ENCODE results near the gene ASB15.
"Not testable (repeated sequence)": the region's sequence is repeated elsewhere in the genome, so short reads cannot be mapped to it uniquely, and the experiment has no call there.

ASB15 gene
- 0 to 0.09 (median 0) reads per million in 4 experiments for total RNA-seq

DNA sequence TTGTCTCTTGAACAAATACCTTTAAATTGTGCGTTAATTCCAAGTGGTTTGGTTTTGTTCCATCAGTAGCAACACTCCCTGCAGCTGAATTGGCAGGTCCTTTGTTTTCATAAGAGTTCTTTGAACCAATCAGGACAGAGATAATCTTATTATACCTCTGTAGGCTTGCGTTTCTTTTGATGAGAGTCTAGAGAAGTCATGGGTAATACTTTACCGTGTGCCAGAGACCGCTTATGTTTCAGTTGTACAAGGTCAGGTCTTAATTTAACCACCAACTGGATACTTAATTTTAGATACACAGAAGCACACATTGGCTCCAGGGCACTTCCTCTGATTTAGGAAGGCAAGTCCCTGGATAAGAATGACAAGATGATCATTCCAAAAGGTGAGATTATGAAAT is at the start of gene ASB15:
ASB15 (plus strand) TSS at position 292 of the 400 bp plus-strand sequence. CDS start 12,682 bp downstream, outside the sequence.
- no peak for DNase-seq

DNA sequence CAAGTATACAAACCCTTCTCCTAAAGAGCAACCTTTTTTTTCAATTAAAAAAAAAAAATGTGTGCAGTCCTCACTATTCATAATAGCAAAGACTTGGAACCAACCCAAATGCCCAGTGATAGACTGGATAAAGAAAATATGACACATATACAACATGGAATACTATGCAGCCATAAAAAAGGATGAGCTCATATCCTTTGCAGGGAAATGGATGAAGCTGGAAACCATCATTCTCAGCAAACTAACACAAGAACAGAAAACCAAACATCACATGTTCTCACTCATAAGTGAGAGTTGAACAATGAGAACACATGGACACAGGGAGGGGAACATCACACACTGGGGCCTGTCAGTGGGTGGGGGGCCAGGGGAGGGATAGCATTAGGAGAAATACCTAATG is 49.5 kb upstream of the ASB15 start:
- DNase-seq: not testable (repeated sequence)

DNA sequence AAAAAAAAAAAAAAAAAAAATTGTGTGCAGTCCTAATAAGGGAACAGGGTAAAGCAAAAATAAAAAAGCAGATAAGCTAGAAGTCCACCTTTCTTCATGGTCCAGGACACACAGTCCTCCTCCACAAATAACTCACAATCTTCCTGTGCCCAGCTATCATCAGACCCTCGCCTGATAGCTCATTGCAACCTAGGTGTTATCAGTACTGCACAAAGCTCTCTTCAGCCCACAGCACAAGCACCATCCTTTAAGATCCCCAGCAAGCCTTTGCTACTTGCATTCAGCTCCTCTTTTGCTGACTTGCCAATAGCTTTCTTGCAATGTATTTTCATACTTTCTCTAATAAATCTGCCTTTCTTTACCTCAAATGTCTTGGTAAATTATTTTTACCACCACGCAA is 49.0 kb upstream of the ASB15 start:
- no peak for DNase-seq

DNA sequence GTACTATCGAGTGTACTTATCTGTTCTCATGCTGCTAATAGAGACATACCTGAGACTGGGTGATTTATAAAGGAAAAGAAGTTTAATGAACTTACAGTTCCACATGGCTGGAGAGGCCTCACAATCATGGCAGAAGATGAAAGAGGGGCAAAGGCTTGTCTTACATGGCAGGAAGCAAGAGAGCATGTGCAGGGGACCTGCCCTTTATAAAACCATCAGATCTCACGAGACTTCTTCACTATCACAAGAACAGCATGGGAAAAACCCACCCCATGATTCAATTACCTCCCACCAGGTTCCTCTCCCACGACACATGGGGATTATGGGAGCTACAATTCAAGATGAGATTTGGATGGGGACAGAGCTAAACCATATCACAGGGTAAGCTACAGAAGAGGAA is 48.5 kb upstream of the ASB15 start:
- DNase-seq: no peak

DNA sequence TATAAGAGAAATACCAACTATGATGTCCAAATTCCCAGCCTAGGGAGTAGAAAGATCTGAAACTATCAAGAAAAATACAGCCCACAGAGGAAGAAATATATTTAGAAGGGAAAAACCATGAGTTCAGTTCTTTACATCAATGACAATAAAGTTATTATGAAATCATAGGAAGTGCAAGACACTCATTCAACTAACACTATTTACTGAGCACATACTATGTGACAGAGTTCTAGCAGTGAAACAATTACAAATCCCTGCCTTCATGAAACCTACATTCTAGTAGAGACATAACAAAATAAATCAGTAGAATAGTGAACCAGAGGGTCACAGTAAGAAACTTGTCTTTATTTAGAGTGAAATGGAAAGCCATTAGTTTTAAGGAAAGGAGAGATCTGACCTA is 46.1 kb upstream of the ASB15 start:
- DNase-seq: no peak

DNA sequence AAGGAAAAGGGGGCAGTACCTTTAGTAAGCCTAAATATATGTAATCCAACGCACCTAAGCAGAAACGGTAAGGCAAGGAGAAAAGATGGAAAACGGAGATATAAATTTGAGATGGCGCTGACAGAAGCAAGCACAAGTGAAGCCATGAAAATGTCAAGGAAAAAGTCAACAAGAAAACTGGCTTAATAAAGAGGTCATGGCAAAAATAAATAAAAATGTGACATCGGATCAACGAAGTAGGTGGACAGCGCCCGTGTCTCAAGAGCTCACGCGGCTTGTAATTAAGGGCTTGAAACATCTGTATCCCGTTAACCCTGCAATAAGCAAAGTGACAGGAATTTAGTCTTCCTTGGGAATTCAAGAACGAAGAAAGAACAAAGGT is 44.6 kb upstream of the ASB15 start:
- no peak for DNase-seq

DNA sequence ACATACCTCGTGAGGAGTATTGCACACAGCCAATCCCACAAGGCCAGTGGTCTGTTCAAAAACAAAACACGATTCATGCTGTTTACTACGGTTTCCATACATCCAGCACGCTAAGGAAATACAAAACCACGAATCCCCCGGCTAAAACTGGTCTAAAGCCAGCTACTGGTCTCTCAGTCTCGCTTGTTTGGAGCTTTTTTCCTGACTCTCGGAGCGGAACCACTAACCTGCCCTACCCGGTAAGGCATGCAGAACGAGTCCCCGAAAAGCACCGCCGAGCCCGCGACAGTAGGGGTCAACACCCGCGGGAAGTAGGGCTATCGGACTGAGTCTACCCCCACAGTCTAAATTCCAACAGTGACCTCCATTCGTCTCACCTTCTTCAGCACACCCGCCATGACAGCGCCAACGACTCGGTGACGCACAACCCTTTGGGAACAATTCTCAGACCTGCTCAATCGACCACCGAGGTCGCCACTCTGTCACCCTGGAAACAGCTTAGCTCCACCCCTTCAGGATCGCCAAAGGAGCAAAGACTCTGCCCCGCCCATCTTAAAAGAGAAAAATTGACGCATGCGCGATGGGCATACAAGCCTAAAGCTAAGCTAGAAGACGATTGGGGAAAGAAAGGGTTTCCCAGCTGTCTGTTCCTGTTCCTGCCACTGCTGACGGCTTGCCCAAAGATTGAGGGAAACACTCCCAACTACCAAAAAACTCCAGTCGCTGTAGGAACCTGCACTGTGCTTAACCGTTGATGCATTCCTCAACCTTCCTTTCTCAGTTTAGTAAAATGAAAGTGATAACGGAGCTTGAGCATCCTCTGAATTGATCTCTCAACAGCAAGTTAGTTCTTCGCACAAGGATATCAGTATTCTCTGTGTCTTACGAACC is 44.0 kb upstream of the ASB15 start, which contains the start of gene NDUFA5:
NDUFA5 (minus strand) TSS at position 421 of the 891 bp plus-strand sequence; CDS start at position 398, 23 bp downstream.
- peak; percentile 97 for DNase-seq

DNA sequence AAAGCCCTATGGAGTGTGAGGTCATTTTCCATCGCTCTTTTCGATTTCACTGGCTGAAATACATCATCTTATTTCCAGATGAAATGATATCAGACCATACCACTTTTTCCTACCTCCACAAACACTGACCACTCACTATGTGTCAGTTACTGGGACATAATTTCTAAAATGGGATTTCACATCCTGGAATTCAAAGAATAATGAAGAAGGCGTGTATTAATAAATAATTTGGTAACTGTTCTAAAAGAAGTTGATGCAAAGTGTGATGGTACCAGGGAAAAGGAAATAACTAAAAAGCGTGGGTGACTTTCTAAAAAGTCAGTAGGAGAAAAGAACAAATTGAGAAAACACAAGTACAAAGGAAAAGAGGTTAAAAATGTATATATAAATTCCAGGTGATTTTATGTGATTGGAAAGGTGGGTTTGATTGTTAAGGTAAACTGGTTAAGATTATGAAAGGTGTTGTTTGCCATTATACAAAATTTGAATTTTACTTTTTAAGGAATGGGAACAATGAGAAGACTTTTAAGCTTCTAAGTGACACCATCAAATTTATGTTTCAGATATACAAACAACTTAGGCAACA is 43.2 kb upstream of the ASB15 start:
- no peak for DNase-seq

DNA sequence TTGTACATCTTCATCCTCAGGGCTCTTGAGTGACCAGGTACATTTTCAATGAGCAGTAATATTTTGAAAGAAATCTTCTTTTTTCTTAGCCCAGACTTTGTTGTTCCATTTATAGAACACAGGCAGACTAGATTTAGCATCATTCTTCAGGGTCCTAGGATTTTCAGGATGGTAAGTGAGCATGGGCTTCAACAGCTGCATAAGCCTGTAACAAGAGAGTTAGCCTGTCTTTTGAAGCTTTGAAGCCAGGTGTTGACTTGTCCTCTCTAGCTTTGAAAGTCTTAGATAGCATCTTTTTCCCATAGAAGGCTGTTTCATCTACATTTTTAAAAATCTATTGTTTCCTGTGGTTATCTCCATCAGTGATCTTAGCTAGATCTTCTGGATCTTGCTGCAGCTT is 39.5 kb upstream of the ASB15 start:
- DNase-seq: no peak

DNA sequence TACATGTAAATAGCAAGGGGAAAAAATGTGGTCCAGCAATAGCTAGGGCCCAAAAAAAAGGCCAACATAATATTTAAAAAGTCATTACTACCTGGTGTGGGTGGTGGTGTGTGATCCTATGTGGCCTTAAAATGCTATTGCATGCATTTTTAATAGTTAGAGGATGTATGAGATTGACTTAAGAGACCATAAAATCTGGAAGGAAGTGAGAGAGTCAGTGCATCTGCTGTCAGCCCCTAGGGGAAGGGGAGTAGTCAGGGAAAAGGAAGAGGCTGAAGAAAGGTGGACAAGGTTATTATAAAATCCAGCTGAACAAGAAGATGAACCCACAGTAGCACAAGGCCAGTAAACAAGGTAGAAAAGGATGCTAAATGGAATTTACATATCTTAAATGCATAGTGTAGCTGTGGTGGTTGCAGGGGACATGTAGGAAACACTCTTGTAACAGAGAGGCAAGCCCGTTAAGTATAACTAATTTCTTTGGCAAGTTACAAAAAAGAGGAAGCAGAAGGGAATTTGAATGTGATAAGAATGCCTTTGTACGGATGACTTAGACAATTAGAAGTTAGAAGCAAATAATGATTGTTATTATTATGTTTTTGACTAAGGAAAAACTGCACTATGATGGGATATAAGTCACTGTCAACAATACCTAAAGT is 32.1 kb upstream of the ASB15 start:
- DNase-seq: no peak

DNA sequence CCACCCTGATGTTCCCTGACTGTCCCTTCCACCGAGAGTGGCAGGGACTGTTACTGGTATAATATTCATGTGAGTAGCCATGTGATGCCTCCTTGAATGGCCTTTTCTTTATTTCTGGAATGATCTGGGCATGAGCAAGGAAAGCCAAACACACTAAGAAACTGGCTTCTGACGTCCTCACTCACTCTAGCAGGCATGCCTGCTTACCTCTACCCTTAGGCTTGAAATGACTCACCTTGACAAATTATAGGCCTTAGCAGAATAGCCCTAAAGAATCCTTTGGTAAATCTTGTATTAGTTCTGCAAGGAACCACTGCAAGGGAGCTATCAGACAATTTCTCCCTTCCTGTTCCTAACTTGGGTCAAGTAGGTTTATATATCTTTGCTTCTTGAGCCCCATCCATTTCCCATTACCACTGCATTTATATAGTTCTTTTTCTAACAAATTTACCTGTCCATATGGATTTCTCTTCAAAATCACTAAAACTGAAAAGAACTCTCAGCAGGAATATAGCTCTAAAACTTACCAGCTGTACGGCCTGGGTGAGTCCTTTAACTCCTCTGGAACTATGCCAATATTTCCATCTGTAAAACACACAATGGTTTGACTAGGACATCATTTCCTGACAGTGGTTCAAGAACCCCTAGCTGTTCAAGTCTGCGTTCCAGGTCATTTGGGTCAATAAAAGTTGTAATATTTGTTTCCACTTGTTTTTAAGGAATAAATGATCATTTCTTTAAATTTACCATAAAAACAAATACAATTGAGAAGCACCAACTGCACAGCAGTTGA is 31.0 kb upstream of the ASB15 start:
- DNase-seq: no peak

DNA sequence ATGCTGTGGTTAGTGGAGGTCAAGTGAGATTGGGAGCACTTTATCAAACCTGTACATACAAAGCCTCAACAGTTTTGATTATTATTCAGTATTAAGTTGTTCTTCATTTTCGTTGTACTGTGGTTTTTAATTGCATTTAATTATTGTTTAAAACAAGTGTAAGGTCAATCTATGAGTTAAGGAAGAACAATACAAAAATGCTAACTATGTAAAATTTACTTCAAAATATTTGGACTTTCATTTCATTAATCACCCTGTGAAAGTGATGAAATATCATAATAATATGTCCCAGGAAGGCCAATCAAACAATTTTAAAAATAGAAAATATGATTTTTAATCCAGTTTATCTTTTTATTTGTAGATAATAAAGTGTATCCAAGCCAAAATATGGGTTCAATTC is 30.4 kb upstream of the ASB15 start:
- DNase-seq: no peak

DNA sequence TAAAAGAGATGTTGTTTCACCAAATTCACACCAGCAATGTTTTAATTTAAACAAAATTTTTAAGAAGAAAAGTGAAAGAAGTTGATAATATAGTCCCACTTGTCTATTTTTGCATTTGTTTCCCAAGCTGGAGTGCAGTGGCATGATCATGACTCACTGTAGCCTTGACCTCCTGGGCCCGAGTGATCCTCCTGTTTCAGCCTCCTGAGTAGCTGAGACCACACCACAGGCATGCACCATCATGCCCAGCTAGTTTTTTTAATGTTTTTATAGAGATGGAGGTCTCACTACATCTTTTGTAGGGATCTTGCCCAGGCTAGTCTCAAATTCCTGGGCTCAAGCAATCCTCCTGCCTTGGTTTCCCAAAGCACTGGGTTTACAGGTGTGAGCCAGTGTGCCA is 29.9 kb upstream of the ASB15 start:
- DNase-seq: no peak

DNA sequence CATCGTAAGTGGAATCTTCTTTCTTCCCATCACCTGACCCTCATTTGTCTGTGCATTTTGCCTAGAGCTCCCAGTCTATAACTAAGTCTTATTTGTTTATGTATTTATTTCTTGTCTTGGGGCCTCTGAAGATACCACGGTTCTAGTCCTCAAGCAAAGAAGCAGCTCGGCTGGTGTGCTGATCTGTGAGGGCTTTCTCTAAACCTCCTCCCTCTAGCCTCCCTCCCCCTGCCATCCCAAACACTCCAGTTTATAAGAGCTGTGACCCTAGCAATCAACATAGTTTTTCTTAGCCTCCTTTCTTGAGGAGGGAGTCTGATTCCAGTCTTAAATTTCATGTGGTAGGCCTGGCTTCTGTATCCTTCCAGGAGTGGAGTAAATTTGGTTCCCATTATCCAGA is 28.3 kb upstream of the ASB15 start:
- DNase-seq: no peak

DNA sequence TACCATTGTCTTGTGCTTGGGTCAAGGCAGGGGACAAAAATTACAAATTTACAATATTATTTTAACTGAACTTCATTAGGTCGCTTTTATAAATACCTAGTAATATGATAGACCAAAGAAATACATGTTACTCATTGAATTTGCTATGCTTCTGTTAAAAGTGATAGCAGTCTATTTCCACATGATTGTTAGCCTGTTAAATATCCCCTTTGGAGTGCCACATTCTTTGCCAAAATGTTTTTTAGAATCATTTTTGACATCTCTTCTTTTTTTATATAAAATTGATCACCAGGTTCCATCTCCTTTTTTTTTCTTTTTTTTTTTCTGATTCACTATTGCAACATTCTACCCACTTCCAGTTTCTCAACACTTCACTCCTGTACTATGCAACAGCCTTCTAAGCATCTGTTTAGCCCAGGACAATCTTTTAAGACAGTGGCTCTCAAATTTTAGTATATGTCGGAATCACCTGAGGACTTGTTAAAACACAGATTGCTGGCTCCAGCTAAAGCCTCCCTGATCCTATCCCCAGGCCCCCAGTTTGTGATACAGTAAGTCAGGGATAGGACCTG is 27.6 kb upstream of the ASB15 start:
- DNase-seq: no peak

DNA sequence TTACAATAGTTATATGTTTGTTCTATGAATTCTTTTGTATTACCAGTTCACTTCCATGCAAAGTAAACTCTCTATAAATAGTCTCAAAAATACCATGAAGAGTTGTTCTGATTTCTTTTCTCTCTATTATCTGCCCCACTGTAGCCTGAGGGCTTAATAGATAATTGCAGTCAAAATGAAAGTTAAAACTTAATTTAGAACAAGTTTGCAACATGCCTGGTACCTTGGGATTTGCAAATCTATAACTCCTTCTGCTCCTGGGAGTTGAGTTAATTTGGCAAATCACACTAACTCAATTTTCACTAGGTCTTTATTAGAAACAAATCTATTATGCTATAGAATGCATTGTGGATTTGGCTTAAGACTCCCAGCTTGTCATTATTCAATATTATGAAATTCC is 22.2 kb upstream of the ASB15 start:
- no peak for DNase-seq

DNA sequence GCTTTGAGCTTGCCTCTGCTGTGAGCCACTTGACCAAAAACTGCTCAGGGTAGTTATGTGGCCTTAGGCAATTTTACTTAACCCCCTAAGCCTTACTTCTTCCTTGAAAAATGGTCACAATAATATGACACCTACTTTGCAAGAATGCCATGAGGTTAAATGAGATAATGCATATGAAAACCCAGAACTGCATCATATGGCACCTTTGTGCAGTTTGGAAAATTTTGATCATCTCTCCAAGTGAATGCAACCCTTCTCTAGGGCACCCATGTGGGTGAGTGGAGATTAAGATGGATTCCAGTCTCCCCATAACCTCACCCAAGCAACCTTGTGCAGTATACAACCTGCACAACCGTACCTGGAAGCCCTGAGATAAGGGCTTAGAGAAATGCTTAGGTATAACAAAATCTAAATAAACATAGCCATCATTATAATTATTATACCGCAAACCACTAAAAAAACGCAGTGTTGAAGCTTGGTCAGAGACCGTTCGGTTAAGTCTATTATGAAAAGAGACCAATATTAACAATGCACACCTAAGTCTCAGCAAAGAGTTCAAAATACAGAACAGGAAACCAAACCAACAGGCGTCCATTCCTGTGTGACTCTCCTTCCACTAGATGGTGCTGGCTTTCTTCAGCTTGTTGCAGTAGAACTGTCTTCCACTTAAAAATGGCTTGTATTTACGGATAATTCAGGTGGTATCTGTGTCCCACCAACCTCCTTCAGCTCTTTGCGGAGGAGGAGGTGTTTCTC is 21.0 kb upstream of the ASB15 start:
- DNase-seq: no peak

DNA sequence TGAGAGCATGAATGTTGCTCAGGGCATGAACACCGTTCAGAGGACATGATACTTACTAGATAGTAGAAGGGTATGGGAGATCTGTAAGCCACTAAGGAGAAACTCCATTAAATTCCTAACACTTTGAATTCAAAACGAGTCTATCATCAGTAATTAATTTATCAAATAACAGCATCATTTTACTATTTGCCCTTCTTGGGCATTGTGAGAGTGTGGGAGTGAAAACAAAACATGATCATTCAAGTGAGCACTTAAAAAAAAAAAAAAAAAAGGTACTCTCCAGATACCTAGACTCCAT is 20.5 kb upstream of the ASB15 start:
- no peak for DNase-seq

DNA sequence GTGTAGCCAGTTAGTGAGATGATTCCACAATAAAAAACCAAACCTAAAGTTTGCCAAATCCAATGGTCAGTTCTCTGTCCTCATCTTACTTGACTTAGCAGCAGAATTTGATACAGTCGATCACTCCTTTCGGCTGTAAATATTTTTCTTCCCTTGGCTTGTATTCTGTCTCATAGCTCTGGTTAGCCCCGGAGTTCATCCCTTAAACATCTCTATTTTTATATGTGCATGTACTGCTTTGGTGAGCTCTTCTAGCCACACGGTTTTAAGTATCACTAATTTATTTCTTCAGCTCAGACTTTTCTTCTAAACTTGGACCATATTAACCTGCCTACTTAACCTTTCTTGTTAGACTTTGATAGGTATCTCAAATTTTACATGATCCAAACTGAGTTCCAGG is 17.8 kb upstream of the ASB15 start:
- DNase-seq: no peak

DNA sequence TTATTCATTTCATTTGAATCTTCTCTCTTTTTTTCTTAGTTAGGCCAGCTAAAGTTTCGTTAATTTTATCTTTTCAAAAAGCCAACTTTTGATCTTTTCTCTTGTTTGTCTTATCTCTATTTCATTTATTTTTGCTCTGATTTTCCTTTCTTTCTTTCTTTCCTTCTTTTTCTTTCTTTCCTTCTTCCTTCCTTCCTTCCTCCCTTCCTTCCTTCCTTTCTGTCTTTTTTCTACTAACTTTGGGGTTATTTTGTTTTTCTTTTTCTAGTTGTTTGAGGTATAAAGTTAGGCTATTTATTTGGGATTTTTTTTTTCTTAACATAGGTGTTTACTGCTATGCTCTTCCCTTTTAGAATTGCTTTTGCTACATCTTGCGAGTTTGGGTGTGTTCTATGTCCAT is 13.2 kb upstream of the ASB15 start:
- DNase-seq: no peak

DNA sequence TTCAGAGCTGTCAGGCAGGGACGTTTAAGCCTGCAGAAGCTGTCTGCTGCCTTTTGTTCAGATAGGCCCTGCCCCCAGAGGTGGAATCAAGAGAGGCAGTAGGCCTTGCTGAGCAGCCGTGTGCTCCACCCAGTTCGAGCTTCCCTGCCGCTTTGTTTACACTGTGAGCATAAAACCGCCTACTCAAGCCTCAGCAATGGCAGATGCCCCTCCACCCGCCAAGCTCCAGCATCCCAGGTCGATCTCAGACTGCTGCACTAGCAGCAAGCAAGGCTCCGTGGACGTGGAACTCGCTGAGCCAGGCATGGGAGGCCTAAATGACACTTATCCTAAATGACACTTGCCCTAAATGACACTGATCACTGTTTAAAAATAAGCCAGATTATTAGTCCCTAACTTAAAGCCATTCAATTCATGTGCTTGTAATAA is 6.8 kb upstream of the ASB15 start:
- DNase-seq: no peak

DNA sequence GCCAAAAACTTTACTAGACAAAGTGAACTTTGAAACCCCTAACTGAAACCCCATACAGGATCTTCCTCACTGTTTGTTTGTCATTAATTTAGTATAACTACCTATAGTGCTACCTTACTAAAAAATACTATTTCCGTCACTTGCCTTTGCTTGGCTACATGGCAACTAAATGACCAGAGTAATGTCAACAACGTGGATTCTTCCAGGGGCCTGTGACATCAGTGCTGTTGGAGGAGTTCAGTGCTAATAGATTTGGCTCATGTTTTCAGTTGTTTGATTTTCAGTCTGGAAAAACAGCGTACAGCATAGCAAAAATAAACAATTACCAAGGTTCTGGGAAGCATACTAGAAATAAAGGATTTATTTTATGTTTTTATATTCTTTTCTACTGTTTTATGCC is 3.0 kb upstream of the ASB15 start:
- no peak for DNase-seq

Data from effector CD8-positive, alpha-beta T cell (primary cell).